Esophagus muscularis mucosa (tissue), 4 donors: ENCODE results near the gene CCND2. TPM values are rescaled to one million over a fixed set of nuclear protein-coding genes. Genes with fewer than 3 reads are reported as not detected.

ENCODE experiments used
- DNase-seq: peaks from one replicate; pipeline ENCODE4 v3.0.0-alpha.2; 2017; ENCODE audit errors: extremely low spot score
- H3K27ac ChIP-seq, 4 donors: fragments of 200-600 bp; sonication (generic); replicated peaks in 1 of 4; 1 replicate in 3 of 4; 2 replicates in 1 of 4; pipeline ENCODE4 v1.5.1; 2016 to 2019; ENCODE audit warnings: mild to moderate bottlenecking in 1 of 4
- H3K27me3 ChIP-seq, 4 donors: fragments of 200-600 bp; sonication (generic); one replicate each; pipeline versions ENCODE4 v1.5.1 to v1.6.0; 2016 to 2019
- H3K36me3 ChIP-seq, 4 donors: fragments of 200-600 bp; sonication (generic); one replicate each; pipeline ENCODE4 v1.5.1; 2016 to 2019
- H3K4me1 ChIP-seq, 4 donors: fragments of 200-600 bp; sonication (generic); one replicate each; pipeline ENCODE4 v1.5.1; 2016 to 2019
- H3K4me3 ChIP-seq, 4 donors: fragments of 200-600 bp; sonication (generic); 1 replicate in 2 of 4; 2 replicates in 2 of 4; pipeline ENCODE4 v1.5.1; 2016 to 2019; ENCODE audit warnings: mild to moderate bottlenecking in 4 of 4, moderate library complexity in 1 of 4
- H3K9me3 ChIP-seq, 4 donors: fragments of 200-600 bp; sonication (generic); 1 replicate in 3 of 4; 2 replicates in 1 of 4; pipeline ENCODE4 v1.5.1; 2016 to 2019
- EP300 ChIP-seq: sonication (generic); formaldehyde crosslinking; IDR thresholded peaks from one replicate; pipeline ENCODE4 v1.6.1; 2017; ENCODE audit warnings: antibody characterized with exemption
- POLR2A ChIP-seq: fragments of 450-650 bp; IDR thresholded peaks from one replicate; pipeline ENCODE4 v1.6.1; 2017; ENCODE audit warnings: antibody characterized with exemption, moderate library complexity, mild to moderate bottlenecking, low read depth
- POLR2AphosphoS5 ChIP-seq, 2 donors: sonication (generic); formaldehyde crosslinking; IDR thresholded peaks; one replicate each; pipeline ENCODE4 v1.6.1; 2017; ENCODE audit warnings: antibody characterized with exemption in 2 of 2
- WGBS: methylation state at CpG from one replicate; pipeline ENCODE4 v1.1.5; 2018; 5-methylcytosine and 5-hydroxymethylcytosine counted together
- intact Hi-C: fragments of 100-400 bp; cut with DNase I; formaldehyde crosslinking; loops from one replicate; pipeline ENCODE4 v1.15.1; 2023
- total RNA-seq, 4 donors: library from RNA; depleted of rRNA; stranded (reverse); fragments of >200 nt; gene quantifications; one replicate each; pipeline versions ENCODE4 v1.1.0 to v1.2.1, GENCODE V29; 2016
- TF ChIP-seq, protein P1 (sequence below), 3 experiments: fragments of 200-600 bp in 2 of 3; fragments of 450-650 bp in 1 of 3; sonication (generic) in 2 of 3; IDR thresholded peaks; one replicate each; pipeline ENCODE4 v1.5.1; 2017 to 2019; ENCODE audit warnings: antibody characterized with exemption in 3 of 3, mild to moderate bottlenecking in 2 of 3, moderate library complexity in 1 of 3

Gene CCND2
- total RNA-seq, 4 donors from 2014 or later, result 101 to 122 (median 111) TPM

DNA sequence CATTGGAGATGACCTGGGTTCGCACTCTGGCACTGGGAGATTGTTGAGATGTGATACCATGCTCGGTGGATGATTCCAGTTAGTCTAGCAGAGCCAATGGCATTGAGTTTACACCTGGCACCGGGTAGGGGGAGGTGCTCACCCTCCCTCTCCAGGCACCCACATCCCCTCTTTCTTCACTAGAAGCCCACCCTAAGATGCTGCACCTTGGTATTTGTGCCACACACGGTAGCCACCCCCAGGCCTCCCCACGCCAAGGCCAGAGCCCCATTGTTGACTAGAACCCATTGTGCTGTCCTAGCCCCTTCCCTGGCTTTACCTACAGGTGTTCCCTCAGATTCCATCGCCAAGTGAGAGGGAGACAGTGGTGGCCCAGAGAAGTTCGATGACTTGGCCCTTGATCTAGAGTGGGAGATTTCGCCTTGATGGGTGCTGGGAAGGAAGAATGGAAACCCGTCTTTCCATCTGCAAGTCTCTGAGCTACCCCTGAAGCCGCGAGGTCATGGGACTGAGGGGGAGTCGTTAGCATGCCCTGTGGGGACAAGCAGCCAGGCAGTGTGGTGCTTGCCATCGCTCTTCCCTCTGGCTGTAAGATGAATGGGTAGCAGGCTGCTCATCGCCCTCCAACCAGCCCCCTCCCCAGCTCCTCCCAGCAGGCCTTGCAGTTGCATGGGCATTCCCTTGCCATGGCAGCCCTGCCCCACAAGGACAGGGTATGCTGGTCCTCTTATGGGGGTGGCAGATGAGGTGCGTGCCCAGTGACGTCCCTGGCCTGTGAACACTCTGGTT, 8.7 kb downstream of the CCND2 start:
- Histone ChIP-seq H3K4me1 (peaks cover 66 to 91% (median 85%) of the 10 kb centered on the region in 4 donors), H3K27me3 (no peaks in the 10 kb centered on the region), H3K36me3 (peaks cover 6 to 94% (median 81%) of the 10 kb centered on the region in 4 donors), H3K27ac (peak overlapping the region in 3 of 4 donors; percentile 70 to 98 (median 93)), H3K9me3 (no peaks in the 10 kb centered on the region), H3K4me3 (no peak overlapping the region)
- intact Hi-C loops, result no loop called here
- WGBS, result 86% methylated on average over 14 of the region's 16 CpGs
- TF ChIP-seq EP300 (no peak), POLR2AphosphoS5 (IDR thresholded peaks at IDR 0.05) (no peak), POLR2A (no peak)
- TF ChIP-seq, protein P1, sequence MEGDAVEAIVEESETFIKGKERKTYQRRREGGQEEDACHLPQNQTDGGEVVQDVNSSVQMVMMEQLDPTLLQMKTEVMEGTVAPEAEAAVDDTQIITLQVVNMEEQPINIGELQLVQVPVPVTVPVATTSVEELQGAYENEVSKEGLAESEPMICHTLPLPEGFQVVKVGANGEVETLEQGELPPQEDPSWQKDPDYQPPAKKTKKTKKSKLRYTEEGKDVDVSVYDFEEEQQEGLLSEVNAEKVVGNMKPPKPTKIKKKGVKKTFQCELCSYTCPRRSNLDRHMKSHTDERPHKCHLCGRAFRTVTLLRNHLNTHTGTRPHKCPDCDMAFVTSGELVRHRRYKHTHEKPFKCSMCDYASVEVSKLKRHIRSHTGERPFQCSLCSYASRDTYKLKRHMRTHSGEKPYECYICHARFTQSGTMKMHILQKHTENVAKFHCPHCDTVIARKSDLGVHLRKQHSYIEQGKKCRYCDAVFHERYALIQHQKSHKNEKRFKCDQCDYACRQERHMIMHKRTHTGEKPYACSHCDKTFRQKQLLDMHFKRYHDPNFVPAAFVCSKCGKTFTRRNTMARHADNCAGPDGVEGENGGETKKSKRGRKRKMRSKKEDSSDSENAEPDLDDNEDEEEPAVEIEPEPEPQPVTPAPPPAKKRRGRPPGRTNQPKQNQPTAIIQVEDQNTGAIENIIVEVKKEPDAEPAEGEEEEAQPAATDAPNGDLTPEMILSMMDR (IDR thresholded peaks at IDR 0.05), result no peak
- DNase-seq, result peak; percentile 64

DNA sequence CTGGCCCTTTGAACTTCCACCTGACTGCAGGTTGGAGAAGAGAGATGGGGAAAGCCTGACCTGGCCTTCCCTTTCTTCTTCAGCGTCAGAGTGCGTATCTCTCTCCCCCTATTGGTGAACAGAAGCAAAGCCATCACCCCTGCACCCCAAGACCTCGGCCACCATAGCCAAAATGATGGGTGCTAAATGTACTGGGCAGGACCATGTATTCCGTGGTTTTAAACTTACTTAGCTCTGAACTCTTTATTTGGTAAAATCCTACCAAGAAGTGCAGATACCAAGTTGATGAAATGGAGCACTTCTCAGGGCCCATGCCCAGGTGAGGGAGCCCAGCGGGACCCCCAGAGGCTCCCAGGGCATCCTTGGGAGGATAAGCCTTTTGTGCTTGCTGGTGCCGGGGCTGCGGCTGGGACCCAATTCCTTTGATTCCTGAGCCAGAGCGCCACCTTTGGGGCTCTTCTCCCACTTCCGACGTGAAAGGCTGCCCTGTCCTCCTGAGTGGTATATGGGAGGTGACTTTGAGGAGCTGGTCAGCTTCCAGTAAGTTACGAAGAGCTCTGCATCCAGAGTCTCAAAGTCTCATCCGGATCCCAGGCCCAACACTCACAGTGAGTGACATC, 9.4 kb downstream of the CCND2 start:
- Histone ChIP-seq H3K36me3 (peaks cover 6 to 94% (median 76%) of the 10 kb centered on the region in 4 donors), H3K4me1 (peaks cover 66 to 91% (median 85%) of the 10 kb centered on the region in 4 donors), H3K27ac (peak overlapping the region in 3 of 4 donors; percentile 3 to 52 (median 25)), H3K4me3 (no peak overlapping the region), H3K27me3 (no peaks in the 10 kb centered on the region), H3K9me3 (no peaks in the 10 kb centered on the region)
- intact Hi-C loops, result no loop called here
- peak; percentile 75 for DNase-seq
- TF ChIP-seq POLR2AphosphoS5 (IDR thresholded peaks at IDR 0.05) (no peak), POLR2A (no peak), EP300 (no peak)
- TF ChIP-seq, protein P1 (IDR thresholded peaks at IDR 0.05), result no peak
- WGBS, result 70% methylated on average over 11 of the region's 12 CpGs

DNA sequence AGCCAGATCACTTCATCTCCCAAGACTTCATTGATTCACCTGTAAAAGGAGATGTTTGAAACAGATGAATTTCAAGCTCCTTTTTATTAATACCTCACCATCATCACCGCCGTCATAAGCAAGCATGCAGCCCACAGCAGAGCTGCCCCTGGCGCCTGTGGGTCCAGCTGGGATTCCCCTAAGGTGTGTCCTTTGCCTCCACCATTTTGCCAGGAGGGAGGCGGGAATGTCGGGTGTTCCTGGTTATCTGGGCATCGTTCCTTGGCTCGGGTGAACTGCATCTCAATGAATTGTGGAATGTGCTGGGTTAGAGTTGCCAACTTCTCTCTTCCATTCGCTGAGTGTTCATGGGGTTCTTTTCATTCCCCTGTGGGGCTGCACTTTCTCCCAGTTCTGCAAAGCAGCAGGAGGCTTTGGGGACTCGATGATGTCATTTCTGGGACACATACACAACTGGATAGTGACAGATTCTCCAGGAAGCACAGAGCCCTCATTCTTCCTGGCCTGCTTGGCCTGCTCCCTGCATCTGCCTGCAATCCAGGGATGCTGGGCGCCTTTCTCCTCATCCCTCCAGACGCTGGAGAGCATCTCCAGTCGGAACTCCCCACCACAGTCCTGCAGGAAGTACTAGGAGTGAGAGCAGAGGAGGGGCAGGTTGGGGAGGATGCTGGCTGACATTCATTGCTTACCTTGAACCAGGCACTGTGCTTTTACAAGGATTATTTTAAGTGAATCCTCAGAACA, 10.1 kb downstream of the CCND2 start:
- H3K27ac ChIP-seq, result peak overlapping the region in 3 of 4 donors; percentile 20 to 52 (median 25)
- no peak overlapping the region for H3K4me3 ChIP-seq
- H3K9me3 ChIP-seq, result no peaks in the 10 kb centered on the region
- intact Hi-C loops, result no loop called here
- peaks cover 6 to 95% (median 76%) of the 10 kb centered on the region in 4 donors for H3K36me3 ChIP-seq
- 75% methylated on average over 12 of the region's 12 CpGs for WGBS
- TF ChIP-seq POLR2AphosphoS5 (IDR thresholded peaks at IDR 0.05) (no peak), POLR2A (no peak)
- no peak for DNase-seq
- no peaks in the 10 kb centered on the region for H3K27me3 ChIP-seq
- peaks cover 67 to 91% (median 85%) of the 10 kb centered on the region in 4 donors for H3K4me1 ChIP-seq

DNA sequence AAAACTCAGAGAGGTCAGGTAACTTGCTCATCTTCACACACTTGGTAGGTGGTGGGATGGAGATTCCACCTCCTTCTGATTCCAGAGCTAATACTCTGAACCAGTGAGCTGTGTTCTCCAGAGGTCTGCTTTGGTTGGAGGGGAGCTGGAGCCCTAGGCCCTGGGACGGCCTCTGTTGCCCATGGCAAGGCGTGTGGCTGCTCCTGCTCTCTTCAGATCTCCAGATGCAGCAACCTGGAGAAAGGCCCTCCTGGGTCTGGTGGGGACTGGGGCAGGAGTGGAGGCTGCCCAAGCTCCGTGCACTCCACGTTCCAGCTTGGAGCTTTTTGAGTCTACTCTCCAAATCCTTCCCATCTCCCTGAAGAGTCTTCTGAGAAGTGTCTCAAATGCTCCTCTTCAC, 10.7 kb downstream of the CCND2 start:
- no peak for TF ChIP-seq EP300
- TF ChIP-seq POLR2A, result no peak
- TF ChIP-seq, protein P1 (IDR thresholded peaks at IDR 0.05), result no peak
- TF ChIP-seq POLR2AphosphoS5 (IDR thresholded peaks at IDR 0.05), result no peak
- no peaks in the 10 kb centered on the region for H3K27me3 ChIP-seq
- H3K4me3 ChIP-seq, result no peak overlapping the region
- no peaks in the 10 kb centered on the region for H3K9me3 ChIP-seq
- H3K36me3 ChIP-seq, result peaks cover 9 to 95% (median 73%) of the 10 kb centered on the region in 4 donors
- DNase-seq, result no peak
- H3K27ac ChIP-seq, result peak overlapping the region in 1 of 4 donors; percentile 25
- 86% methylated on average over 4 of the region's 4 CpGs for WGBS
- H3K4me1 ChIP-seq, result peaks cover 67 to 91% (median 85%) of the 10 kb centered on the region in 4 donors
- intact Hi-C loops, result no loop called here
